NCI-H460 (cell line): Measurements from ENCODE around the gene DCAF11. TPM values are rescaled to one million over a fixed set of nuclear protein-coding genes. Genes with fewer than 3 reads are reported as not detected.

Experiments used
- DNase-seq: peaks from one replicate; pipeline ENCODE4 v3.0.0-alpha.2; 2016; ENCODE audit warnings: low read depth; ENCODE audit errors: extremely low read depth
- total RNA-seq: library from RNA; depleted of rRNA; stranded (reverse); fragments of >200 nt; shearing (Covaris generic); gene quantifications from 2 replicates; pipeline ENCODE4 v1.2.3, GENCODE V29; 2014

Gene DCAF11
- total RNA-seq, 1 experiment from 2014 or later = 54.1 TPM

DNA sequence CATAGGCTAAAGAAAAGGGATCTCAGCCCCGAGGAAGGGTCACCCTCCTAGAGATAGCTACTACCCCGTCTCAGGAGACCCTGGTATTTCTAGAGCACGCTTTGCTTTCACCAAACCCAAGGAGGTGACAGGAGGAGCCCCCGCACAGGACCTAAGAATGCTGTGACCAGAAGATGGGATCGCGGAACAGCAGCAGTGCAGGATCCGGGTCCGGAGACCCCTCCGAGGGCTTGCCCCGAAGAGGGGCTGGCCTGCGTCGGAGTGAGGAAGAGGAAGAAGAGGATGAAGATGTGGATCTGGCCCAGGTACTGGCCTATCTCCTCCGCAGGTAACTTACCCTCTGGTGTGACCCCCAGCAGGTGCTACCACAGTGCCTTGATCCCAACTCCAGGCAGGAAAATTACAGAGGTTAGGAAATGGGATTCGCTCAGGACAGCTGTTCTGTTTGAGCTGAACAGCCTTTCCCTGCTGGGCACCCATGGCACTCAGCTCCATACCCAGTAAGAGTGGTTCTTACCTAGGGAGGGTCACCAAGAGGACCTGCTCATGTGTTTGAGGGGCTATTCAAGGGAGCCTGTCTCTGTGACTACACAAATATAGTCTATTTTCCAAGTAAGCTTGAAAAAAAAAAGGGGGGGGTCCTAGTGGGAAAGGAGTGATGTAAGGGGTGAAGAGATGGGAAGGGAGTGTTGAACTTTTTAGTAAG is 998 bp downstream of the DCAF11 start:
- no peak for DNase-seq

DNA sequence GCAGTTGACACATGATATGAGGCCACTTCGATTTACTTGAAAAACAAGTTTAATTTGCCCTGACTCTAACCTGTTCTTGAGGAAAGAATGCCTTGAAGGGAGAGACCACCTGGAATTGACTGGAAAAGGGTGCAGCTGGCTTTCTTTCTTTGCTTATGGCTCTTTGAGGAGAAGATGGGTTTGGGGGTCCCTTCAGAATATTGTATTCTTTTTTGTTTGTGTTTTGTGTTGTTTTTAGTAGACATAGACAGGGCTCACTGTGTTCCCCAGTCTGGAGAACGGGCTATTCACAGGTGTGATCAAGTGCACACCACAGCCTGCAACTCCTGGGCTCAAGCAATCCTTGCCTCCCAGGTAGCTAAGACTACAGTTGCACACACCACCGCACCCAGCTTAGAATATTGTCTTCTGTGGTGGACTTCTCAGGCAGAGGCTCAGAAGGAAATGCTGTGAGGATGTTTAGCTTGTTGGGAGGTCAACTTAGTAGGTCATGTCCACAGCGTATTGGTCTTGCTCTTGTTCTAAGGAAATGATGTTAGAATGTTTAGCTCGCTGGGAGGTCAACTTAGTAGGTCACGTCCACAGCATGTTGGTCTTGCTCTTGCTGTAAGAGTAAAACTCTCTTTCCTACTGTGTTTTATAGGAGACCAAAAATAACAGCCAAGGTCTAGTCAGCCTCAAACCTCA is 1.7 kb downstream of the DCAF11 start:
- no peak for DNase-seq

DNA sequence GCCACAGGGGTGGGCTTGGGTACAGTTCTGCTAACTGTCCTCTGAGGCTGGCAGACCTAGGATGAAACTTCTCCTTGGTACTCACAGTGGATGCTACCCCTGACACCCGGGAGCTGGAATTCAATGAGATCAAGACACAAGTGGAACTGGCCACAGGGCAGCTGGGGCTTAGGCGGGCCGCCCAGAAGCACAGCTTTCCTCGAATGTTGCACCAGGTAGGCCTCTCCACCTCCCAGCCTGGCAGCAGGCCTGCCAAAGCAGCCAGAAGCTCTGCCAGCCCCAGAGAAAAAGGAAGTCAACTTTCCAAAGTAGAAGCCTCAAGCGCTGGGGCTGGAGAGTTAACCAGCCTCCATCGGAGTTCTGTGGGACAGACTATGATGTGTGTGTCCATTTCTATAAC is 2.6 kb downstream of the DCAF11 start:
- no peak for DNase-seq

DNA sequence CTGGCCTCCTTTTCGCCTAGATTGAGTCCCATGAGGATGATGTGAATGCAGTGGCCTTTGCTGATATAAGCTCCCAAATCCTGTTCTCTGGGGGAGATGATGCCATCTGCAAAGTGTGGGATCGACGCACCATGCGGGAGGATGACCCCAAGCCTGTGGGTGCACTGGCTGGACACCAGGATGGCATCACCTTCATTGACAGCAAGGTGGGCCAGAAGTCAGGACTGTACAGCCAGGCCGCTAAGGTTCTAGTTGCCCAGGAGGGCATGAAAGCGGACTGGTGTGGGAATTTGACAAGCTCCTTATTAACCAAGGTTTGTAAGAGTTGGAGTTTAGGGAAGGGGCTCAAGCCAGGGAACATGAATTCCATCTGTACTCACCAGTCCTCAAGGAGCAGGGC is 5.1 kb downstream of the DCAF11 start:
- DNase-seq = no peak

DNA sequence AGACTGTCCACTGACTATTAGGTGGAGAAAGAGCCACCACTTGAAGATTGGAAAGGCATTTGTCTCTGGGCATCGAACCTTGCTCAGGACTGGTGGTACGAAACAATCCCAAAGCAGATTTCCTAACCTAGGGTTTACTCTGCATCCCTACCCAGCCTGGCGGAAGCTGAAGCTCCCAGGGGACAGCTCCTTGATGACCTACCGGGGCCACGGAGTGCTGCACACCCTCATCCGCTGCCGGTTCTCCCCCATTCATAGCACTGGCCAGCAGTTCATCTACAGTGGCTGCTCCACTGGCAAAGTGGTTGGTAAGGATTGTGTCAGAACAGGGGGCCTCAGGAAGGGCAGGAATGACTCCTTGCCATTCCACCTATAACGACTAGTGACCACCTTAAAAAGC is 6.6 kb downstream of the DCAF11 start:
- no peak for DNase-seq

DNA sequence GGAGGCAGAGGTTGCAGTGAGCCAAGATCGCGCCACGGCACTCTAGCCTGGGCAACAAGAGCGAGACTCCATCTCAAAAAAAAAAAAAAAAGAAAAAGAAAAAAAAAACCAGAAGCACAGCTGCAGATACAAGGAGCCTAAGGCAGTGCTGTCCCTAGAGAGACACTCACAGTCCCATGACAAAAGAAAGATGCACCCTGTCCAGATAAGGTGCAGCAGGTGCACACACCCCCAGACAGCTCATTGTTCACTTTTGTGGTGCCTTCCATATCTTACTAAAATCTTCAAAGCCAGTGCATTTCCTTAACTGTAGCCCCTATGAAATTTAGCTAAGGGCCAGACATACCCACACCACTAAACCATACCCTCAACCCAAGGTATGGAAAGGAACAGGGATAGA is 7.8 kb downstream of the DCAF11 start:
- DNase-seq = no peak

DNA sequence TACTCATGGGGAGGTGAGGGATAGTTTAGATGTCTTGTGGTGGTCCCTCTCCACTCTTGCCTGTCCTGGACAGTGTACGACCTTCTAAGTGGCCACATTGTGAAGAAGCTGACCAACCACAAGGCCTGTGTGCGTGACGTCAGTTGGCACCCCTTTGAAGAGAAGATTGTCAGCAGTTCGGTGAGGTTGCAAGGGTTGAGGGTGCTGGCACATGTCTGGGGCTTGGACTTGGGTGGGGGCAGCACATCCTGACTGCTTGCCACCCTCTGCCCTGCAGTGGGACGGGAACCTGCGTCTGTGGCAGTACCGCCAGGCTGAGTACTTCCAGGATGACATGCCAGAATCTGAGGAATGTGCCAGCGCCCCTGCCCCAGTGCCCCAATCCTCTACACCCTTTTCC is 8.3 kb downstream of the DCAF11 start:
- DNase-seq = no peak

DNA sequence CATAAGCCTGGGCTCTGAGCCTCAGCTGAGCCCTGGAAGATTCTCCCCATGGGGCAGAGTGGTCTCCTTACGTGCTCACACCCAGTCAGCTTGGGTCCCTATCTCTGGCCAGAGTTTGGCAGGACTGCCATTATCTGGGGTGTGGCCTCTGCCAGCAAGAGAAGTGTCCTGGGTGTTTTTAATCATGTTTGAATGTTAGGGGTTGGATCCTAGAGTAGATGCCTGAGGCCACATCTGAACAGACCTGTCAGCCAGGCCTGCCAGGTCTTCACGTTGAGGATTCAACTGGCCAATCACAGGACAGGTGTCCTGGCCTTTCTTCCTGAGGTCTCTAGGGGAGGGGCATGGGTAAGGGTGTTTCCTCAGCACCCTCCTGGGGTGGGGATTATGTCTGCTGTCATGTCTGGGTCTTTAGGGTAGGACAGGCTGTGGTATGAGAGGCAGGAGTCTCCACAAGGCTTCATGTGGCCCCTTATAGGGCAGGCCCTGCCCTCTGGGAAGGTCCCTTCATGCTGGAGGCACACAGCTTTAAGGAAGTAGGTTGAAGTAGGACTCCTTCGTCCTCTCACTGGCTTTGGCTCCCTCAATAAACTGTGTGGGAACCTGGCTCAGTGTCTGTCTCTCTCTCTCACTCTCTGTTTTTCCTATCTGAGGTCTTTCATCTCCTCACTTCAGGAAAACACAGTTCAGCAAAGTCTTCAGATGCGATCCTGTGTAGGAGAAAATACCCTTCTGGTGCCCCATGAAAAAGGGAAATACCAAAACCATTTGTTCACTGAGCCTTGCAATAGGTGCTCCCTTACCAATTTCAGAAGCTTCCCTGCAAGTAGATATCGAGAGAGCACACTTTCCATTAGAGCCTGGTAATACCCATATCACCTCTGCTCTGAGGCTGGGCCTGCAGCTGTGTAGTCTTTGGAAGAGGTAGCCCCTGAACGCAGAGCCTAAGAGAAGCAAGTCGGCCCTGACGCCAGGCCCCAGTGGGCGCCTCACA is 9.1 kb downstream of the DCAF11 start:
- DNase-seq = no peak

DNA sequence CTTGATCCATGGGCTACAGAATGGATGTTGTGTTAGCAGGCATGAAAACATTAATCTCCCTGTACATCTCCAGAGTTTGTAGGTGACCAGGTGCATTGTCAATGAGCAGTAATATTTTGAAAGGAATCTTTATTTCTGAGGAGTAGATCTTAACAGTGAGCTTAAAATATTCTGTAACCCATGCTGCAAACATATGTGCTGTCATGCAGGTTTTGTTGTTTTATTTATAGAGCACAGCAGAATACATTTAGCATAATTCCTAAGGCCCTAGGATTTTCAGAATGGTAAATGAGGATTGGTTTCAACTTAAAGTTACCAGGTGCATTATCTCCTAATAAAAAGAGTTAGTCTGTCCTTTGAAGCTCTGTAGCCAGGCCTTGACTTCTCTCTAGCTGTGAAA is 12.4 kb downstream of the DCAF11 start:
- no peak for DNase-seq

DNA sequence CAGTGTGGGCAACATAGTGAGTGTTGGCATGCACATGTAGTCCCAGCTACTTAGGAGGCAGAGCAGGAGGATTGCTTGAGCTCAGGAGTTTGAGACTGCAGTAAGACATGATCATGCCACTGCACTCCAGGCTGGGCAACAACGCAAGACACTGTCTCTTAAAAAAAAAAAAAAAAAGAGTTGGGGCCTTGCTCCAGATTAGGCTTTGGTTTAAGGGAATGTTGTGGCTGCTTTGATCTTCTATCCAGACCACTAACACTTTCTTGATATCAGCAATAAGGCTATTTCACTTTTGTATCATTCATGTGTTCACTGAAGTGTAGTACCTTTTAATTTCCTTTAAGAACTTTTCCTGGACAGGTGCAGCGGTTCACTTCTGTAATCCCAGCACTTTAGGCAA is 13.1 kb downstream of the DCAF11 start:
- DNase-seq = no peak

DNA sequence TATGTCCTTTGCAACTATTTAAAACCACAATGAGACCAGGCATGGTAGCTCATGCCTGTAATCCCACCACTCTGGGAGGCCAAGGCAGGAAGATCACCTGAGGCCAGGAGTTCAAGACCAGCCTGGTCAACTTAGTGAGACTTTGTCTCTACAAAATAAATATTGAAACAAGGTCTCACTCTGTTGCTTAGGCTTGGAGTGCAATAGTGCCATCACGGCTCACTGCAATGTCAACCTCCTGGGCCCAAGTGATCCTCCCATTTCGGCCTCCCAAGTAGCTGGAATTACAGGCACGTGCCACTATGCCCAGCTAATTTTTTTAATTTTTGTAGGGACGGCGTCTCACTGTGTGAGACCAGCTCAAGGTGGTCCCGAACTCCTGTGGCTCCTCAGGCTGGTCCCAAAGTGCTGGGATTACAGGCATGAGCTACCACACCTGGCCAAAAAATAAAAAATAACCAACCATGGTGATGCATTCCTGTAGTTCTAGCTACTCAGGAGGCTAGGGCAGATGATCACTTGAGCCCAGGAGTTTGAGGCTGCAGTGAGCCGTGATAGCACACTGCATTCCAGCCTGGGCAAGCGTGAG is 14.9 kb downstream of the DCAF11 start:
- DNase-seq = no peak

DNA sequence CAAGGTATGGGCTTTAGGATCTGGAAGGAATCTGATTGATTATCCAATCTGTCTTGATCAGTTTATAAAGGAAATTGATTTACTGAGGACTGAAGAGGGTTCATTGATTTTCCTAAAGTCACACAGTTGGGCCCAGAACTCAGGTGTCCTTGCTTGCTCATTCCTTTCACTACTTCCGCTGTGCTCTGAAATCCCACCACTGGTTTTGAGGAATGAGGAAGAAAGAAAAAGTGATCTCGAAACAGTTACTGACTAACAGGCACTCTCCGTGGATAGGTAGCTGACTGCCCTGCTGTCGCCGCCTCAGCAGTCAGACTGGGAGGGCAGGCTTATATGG is 15.8 kb downstream of the DCAF11 start, which contains the start of gene FITM1:
Gene FITM1, plus strand, starts transcription at position 280 of the 337 bp plus-strand sequence. CDS start 905 bp downstream, outside the sequence.
- DNase-seq = no peak

DNA sequence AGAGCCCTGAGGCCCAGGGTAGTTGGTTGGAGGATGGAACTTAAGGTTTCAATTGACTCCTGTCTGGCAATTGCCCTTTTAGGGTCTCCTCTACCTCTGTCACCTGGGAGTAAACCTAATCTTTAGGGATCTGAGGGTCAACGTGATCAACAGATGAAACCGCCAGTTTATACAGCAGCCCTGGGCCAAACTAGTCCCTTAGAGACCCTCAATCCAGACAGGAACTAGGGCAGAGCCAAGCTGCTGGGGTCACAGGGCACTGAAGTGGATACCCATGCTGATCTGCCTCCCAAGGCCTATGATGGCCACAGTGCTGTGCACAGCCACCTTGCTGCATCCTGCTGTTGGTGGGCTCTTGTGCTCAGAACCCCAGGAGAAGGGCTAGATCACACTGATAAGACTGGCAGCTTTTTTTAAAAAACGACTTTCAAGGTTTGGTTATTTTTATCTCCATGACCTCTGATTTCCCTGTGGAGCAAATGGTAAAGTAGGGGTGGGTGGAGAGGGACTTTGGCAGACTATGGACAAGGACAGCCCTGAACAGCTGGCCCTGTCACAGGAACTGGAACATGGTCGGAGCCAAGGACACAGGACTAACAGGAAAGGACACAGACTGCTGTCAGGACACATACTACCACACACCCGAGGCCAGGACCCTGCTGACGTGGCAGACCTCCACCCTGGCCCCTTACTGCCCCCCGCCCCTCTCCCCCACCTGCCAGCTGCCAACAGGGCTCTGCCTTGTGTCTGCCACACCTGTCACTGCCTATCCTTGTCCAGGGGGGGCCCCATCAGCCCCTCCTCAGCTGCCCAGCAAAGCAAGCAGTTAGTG is 16.4 kb downstream of the DCAF11 start:
- no peak for DNase-seq

DNA sequence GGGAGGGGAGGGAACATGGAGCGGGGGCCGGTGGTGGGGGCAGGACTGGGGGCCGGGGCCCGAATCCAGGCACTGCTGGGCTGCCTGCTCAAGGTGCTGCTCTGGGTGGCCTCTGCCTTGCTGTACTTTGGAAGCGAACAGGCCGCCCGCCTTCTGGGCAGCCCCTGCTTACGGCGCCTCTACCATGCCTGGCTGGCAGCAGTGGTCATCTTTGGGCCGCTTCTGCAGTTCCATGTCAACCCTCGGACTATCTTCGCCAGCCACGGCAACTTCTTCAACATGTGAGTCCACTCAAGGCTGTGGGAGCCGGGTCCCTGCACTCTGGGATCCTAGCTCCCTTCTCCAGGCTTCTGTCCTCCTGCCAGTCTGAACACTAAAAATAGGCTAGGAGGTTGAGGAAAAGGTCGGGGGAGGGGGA is 17.0 kb downstream of the DCAF11 start:
- no peak for DNase-seq

DNA sequence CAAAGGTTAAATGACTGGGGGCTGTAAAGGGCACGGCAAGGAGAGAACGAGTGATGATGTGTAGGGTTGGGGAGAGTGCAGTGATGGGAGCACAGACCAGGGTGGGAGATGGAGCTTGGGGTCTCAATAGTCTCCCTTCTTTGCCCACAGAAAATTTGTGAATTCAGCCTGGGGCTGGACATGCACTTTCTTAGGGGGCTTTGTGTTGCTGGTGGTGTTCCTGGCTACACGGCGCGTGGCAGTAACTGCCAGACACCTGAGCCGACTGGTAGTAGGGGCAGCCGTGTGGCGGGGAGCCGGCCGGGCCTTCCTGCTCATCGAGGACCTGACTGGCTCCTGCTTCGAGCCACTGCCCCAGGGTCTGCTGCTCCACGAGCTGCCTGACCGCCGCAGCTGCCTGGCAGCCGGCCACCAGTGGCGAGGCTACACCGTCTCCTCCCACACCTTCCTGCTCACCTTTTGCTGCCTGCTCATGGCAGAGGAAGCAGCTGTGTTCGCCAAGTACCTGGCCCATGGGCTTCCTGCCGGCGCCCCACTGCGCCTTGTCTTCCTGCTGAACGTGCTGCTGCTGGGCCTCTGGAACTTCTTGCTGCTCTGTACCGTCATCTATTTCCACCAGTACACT is 17.6 kb downstream of the DCAF11 start:
- DNase-seq = no peak

DNA sequence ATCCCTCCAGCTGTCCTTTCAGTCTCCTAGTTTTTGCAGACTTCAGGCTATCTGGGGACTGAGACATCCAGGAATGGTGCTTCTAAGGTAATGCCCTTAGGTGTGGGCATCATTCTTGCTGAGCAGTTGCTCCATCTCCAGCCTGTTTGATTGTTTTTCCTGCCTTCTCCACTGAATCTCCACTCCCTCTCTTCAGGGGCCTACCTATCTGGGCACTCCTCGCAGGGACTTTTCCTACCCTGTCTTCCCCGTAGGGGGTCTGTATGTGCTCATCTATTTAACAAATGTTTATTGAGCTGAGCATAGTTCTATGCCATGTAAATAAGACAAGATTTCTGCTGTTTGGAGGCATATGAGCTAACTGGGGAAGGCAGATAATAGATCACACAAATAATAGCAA is 18.4 kb downstream of the DCAF11 start:
- no peak for DNase-seq

DNA sequence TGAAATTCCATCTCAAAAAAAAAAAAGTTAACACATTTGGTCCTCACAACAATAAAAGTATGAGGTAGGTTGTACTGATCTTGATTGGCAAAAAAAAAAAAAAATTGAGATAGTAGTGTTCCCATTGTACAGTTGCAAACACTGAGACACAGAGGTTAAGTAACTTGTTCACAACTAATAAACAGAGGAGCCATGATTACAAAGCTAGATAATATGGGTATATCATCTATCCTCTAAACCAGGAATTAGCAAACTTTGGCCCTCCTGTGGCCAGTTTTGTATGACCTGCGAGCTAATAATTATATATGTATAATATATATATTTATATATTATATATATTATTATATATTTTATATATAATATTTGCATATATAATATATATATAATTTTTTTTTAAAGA is 19.2 kb downstream of the DCAF11 start:
- no peak for DNase-seq

DNA sequence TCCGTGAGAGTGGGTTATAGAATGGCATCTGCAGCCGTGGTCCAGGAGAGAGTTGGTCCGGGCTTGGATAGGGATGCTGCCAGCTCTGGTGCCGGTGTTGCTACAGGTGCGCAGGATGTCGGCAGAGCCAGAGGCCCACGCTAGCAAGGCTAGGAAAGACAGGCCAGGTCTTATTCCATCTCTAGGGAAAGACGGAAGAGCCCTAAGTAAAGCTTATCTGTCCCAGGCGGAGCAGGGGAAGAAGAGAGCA is 20.9 kb downstream of the DCAF11 start:
- DNase-seq = no peak

DNA sequence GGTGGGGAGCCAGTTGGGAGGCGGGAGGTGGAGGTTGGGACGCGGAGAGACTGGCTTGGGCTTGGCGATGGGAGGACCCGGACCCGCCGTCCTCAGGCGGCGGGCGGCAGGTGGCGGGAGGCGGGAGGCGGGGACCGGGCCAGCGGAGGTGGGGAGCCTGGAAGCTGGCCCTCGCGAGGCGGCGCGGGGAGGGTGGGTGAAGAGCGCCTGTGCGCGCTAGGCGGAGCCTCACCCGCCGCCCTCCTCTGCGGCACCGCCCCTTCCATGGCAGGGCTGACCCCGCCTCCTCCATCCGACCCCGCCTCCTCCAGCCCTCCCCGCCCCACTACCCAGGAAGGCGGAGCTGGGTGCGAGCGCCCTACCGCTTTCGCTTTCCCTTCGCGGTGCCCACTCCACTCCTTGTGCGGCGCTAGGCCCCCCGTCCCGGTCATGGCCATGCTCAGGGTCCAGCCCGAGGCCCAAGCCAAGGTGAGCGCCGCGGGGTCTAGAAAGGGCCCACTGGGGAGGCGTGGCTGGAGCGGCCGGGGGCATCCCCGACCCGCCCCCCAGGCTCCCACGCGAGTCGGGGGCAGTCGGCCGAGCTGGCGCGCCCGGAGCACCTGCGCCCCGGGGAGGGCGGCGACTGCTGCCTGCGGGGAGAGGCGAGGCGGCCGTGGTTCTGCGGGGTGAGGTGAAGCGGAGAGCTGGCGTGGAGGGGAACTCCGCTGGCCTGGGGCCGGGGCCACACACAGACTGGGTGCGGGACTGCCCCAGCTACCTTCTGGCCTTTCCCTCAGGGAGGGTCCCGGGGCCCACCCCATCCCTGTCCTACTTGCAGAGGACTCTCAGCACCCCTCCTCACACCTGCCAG is 21.5 kb downstream of the DCAF11 start, which contains the start of gene PSME1:
Gene PSME1, plus strand, starts transcription at position 361 of the 850 bp plus-strand sequence. Its CDS starts 69 bp downstream, at position 430.
- peak; percentile 88 for DNase-seq
